CD14-positive monocyte (primary cell): Measurements from ENCODE around the gene ZSCAN2. TPM values are rescaled to one million over a fixed set of nuclear protein-coding genes. Genes with fewer than 3 reads are reported as not detected.
A peak's percentile ranks its signal among the peaks of the same experiment; 100 is the strongest.

ENCODE experiments used
- DNase-seq, 3 donors: peaks; one replicate each; pipeline ENCODE4 v3.0.0-alpha.2; 2011 to 2022
- H2AFZ ChIP-seq: 2 replicates; pipeline ENCODE4 v1.6.0; 2012; ENCODE audit warnings: mild to moderate bottlenecking, low read depth, low read length, inconsistent platforms; ENCODE audit not compliant: insufficient read depth, poor library complexity, severe bottlenecking
- H3K27ac ChIP-seq, 2 donors: 1 replicate in 1 of 2; 2 replicates in 1 of 2; pipeline ENCODE4 v1.5.1; 2012 to 2013; ENCODE audit warnings: low read length in 2 of 2, control low read depth in 1 of 2, inconsistent platforms in 1 of 2, low read depth in 1 of 2, mild to moderate bottlenecking in 1 of 2
- H3K27me3 ChIP-seq, 2 donors: one replicate each; pipeline versions ENCODE4 v1.6.0 to v1.6.1; 2011 to 2013; ENCODE audit warnings: low read length in 2 of 2; ENCODE audit not compliant: control insufficient read depth in 2 of 2, insufficient read depth in 2 of 2
- H3K36me3 ChIP-seq, 2 donors: replicated peaks in 1 of 2; 1 replicate in 1 of 2; 2 replicates in 1 of 2; pipeline versions ENCODE4 v1.5.1 to v1.6.1; 2012 to 2013; ENCODE audit warnings: low read length in 2 of 2, control low read depth in 1 of 2, inconsistent platforms in 1 of 2, mild to moderate bottlenecking in 1 of 2; ENCODE audit not compliant: insufficient read depth in 2 of 2, control insufficient read depth in 1 of 2
- H3K4me1 ChIP-seq, 2 donors: 1 replicate in 1 of 2; 2 replicates in 1 of 2; pipeline versions ENCODE4 v1.5.1 to v1.6.1; 2012 to 2013; ENCODE audit warnings: low read length in 2 of 2, control low read depth in 1 of 2, inconsistent platforms in 1 of 2, mild to moderate bottlenecking in 1 of 2, moderate library complexity in 1 of 2; ENCODE audit not compliant: insufficient read depth in 2 of 2, control insufficient read depth in 1 of 2
- H3K4me2 ChIP-seq: replicated peaks from 2 replicates; pipeline ENCODE3; 2012; ENCODE audit warnings: low read length, moderate library complexity, mild to moderate bottlenecking; ENCODE audit not compliant: poor library complexity, severe bottlenecking; ENCODE audit errors: extremely low read depth
- H3K4me3 ChIP-seq, 3 experiments: fragments of 200-600 bp in 1 of 3; sonication (generic) in 1 of 3; replicated peaks in 1 of 3; 1 replicate in 2 of 3; 2 replicates in 1 of 3; pipeline ENCODE4 v1.5.1; 2011 to 2013; ENCODE audit warnings: low read length in 3 of 3, mild to moderate bottlenecking in 3 of 3, control low read depth in 2 of 3, low read depth in 2 of 3, inconsistent platforms in 1 of 3, moderate library complexity in 1 of 3
- H3K79me2 ChIP-seq: 2 replicates; pipeline ENCODE4 v1.6.0; 2012; ENCODE audit warnings: mild to moderate bottlenecking, control low read depth, inconsistent platforms, low read length, moderate library complexity; ENCODE audit not compliant: insufficient read depth
- H3K9ac ChIP-seq: 2 replicates; pipeline ENCODE4 v1.6.0; 2017; ENCODE audit warnings: low read length, mild to moderate bottlenecking; ENCODE audit not compliant: insufficient read depth, poor library complexity, severe bottlenecking
- H3K9me3 ChIP-seq, 2 donors: replicated peaks in 1 of 2; 1 replicate in 1 of 2; 2 replicates in 1 of 2; pipeline versions ENCODE4 v1.5.1 to v1.6.1; 2012 to 2013; ENCODE audit warnings: low read length in 2 of 2, control low read depth in 1 of 2; ENCODE audit not compliant: control insufficient read depth in 1 of 2, insufficient read depth in 1 of 2
- H4K20me1 ChIP-seq: 2 replicates; pipeline ENCODE4 v1.6.0; 2012; ENCODE audit warnings: mild to moderate bottlenecking, low read length, control low read depth, moderate library complexity; ENCODE audit not compliant: insufficient read depth
- H3K27ac Mint-ChIP-seq, 7 donors: one replicate each; pipeline ENCODE4 v1.8.0; 2020; ENCODE audit warnings: mild to moderate bottlenecking in 7 of 7, mixed read lengths in 7 of 7, moderate library complexity in 6 of 7, inconsistent platforms in 2 of 7
- H3K27me3 Mint-ChIP-seq, 3 donors: one replicate each; pipeline ENCODE4 v1.8.0; 2021 to 2022; ENCODE audit warnings: low read depth in 3 of 3, mild to moderate bottlenecking in 3 of 3, mixed read lengths in 3 of 3, moderate library complexity in 3 of 3, inconsistent platforms in 1 of 3
- H3K36me3 Mint-ChIP-seq, 2 donors: one replicate each; pipeline ENCODE4 v1.8.0; 2020; ENCODE audit warnings: mixed read lengths in 2 of 2, inconsistent platforms in 1 of 2, mild to moderate bottlenecking in 1 of 2
- H3K4me1 Mint-ChIP-seq: one replicate; pipeline ENCODE4 v1.8.0; 2020; ENCODE audit warnings: mild to moderate bottlenecking, mixed read lengths
- H3K4me3 Mint-ChIP-seq, 2 donors: one replicate each; pipeline ENCODE4 v1.8.0; 2020; ENCODE audit warnings: mild to moderate bottlenecking in 2 of 2, mixed read lengths in 2 of 2, moderate library complexity in 1 of 2
- H3K9me3 Mint-ChIP-seq, 7 donors: one replicate each; pipeline ENCODE4 v1.8.0; 2020 to 2022; ENCODE audit warnings: mixed read lengths in 7 of 7, mild to moderate bottlenecking in 6 of 7, moderate library complexity in 6 of 7, inconsistent platforms in 2 of 7
- CTCF ChIP-seq: fragments of 200-600 bp; IDR thresholded peaks from one replicate; pipeline ENCODE4 v1.8.0; 2022; ENCODE audit warnings: antibody characterized with exemption, mild to moderate bottlenecking
- WGBS: methylation state at CpG from one replicate; pipeline ENCODE4 v1.1.5; 2013; ENCODE audit warnings: missing lambda C conversion rate; ENCODE audit not compliant: insufficient coverage; 5-methylcytosine and 5-hydroxymethylcytosine counted together
- intact Hi-C, 2 donors: fragments of 100-400 bp; cut with micrococcal nuclease; formaldehyde crosslinking; loops; one replicate each; pipeline versions ENCODE4 v1.15.0 to v1.15.1; 2023
- polyA plus RNA-seq, 3 donors: library from polyadenylated mRNA; depleted of rRNA in 1 of 3; unstranded in 2 of 3; stranded (reverse) in 1 of 3; fragments of 300-500 nt in 2 of 3; fragments of >200 nt in 1 of 3; fragmentation: Illumina TruSeq in 2 of 3; gene quantifications; 1 replicate in 2 of 3; 2 replicates in 1 of 3; pipeline ENCODE4 v1.2.3, GENCODE V29; 2012 to 2021

The ZSCAN2 gene
- polyA plus RNA-seq, 3 donors, result 1.7 to 6.1 (median 3.4) TPM

GRCh38 chr15:84625123-84625522 is 24.3 kb downstream of the ZSCAN2 start:
- H3K4me1 Mint-ChIP-seq, result peaks cover 3% of the 10 kb centered on the region
- TF ChIP-seq CTCF, result no peak
- DNase-seq, result no peak
- 92% methylated on average over 1 of the region's 2 CpGs for WGBS
- H3K9ac ChIP-seq, result no peak overlapping the region
- no peaks in the 10 kb centered on the region for H3K27me3 ChIP-seq
- H3K27ac Mint-ChIP-seq, result peak overlapping the region in 2 of 7 donors; percentile 9 to 11
- no peak overlapping the region for H3K4me2 ChIP-seq
- H4K20me1 ChIP-seq, result no peaks in the 10 kb centered on the region
- intact Hi-C loops, result no loop called here
- no peak overlapping the region for H3K4me3 Mint-ChIP-seq
- peaks cover 23 to 27% (median 26%) of the 10 kb centered on the region in 7 donors for H3K9me3 Mint-ChIP-seq
- H3K4me1 ChIP-seq, result peaks cover 0 to 3% of the 10 kb centered on the region in 2 donors
- H3K36me3 ChIP-seq, result peaks cover 13 to 25% of the 10 kb centered on the region in 2 donors
- no peak overlapping the region for H2AFZ ChIP-seq
- H3K9me3 ChIP-seq, result peaks cover 22 to 26% of the 10 kb centered on the region in 2 donors
- no peak overlapping the region for H3K4me3 ChIP-seq
- peaks cover 0 to 3% (median 1%) of the 10 kb centered on the region in 3 donors for H3K27me3 Mint-ChIP-seq
- H3K27ac ChIP-seq, result no peak overlapping the region
- no peaks in the 10 kb centered on the region for H3K79me2 ChIP-seq
- peaks cover 36% of the 10 kb centered on the region in 2 donors for H3K36me3 Mint-ChIP-seq

- no peak overlapping the region for H3K4me3 ChIP-seq
- no peaks in the 10 kb centered on the region for H3K27me3 ChIP-seq
- Mint-ChIP-seq H3K27ac (no peak overlapping the region), H3K27me3 (peaks cover 0 to 2% (median 1%) of the 10 kb centered on the region in 3 donors), H3K4me3 (no peak overlapping the region), H3K36me3 (peaks cover 6 to 9% of the 10 kb centered on the region in 2 donors), H3K9me3 (no peaks in the 10 kb centered on the region), H3K4me1 (peaks cover 25% of the 10 kb centered on the region)
- intact Hi-C loops, result no loop called here
- DNase-seq, result no peak
- H3K4me2 ChIP-seq, result no peak overlapping the region
- no peak overlapping the region for H2AFZ ChIP-seq
- no peak overlapping the region for H3K27ac ChIP-seq
- no peak overlapping the region for H3K9ac ChIP-seq
- no peak for TF ChIP-seq CTCF
- 100% methylated on average over 1 of the region's 9 CpGs for WGBS
- peaks cover 13% of the 10 kb centered on the region for H3K79me2 ChIP-seq
- peaks cover 24 to 32% of the 10 kb centered on the region in 2 donors for H3K4me1 ChIP-seq
- H3K9me3 ChIP-seq, result no peaks in the 10 kb centered on the region
- no peaks in the 10 kb centered on the region for H3K36me3 ChIP-seq
- H4K20me1 ChIP-seq, result no peaks in the 10 kb centered on the region
These were observed 28.2 kb downstream of the ZSCAN2 start for GRCh38 chr15:84629033-84629432.
